GM13977 (cell line): ENCODE measurements around the gene SPARCL1.
"Not testable (repeated sequence)": the region's sequence is repeated elsewhere in the genome, so short reads cannot be mapped to it uniquely, and the experiment has no call there.

ENCODE experiments used
- DNase-seq: peaks from one replicate; pipeline ENCODE4 v3.0.0; 2012; ENCODE audit warnings: low spot score
- CTCF ChIP-seq: IDR thresholded peaks from 2 replicates; pipeline ENCODE4 v1.5.1; 2012; ENCODE audit warnings: mild to moderate bottlenecking, control low read depth; ENCODE audit not compliant: insufficient read depth; ENCODE audit errors: extremely low read depth, missing control alignments
- in situ Hi-C: fragments of 300-500 bp; cut with MboI; formaldehyde crosslinking; loops from one replicate; pipeline ENCODE4 v1.12.0; 2022; ENCODE audit warnings: low sequenced_read_pairs, low pct_unique_long_range_greater_than_20kb, mixed read lengths, inconsistent platforms; ENCODE audit not compliant: unreplicated experiment

SPARCL1 gene

GRCh38 chr4:87433342-87433741 is 95.8 kb downstream of the SPARCL1 start:
- in situ Hi-C loops, result no loop called here
- no peak for DNase-seq
- TF ChIP-seq CTCF, result no peak

DNA sequence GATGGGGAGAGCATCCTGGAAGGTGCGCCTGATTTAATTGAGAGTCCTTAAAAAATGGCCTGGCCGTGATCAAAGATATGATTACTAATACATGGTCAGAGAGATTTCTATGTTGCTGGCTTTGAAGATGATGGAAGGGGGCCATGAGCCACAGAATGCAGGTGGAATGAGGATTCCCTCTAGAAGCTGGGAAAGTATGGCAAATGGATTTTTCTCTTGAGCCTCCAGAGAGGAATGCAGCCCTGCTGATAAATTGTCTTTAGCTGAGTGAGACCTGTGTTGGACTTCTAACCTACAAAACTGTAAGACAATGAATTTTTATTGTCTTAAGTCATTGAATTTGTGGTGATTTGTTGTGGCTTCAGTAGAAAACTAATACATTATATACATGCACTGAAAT is 99.1 kb downstream of the SPARCL1 start:
- in situ Hi-C loops, result no loop called here
- no peak for TF ChIP-seq CTCF
- no peak for DNase-seq

GRCh38 chr4:87428979-87429378 is 100.2 kb downstream of the SPARCL1 start:
- TF ChIP-seq CTCF, result no peak
- DNase-seq, result no peak
- in situ Hi-C loops, result no loop called here

GRCh38 chr4:87427518-87427868 is 101.7 kb downstream of the SPARCL1 start:
- in situ Hi-C loops, result no loop called here
- DNase-seq, result no peak
- TF ChIP-seq CTCF, result no peak

DNA sequence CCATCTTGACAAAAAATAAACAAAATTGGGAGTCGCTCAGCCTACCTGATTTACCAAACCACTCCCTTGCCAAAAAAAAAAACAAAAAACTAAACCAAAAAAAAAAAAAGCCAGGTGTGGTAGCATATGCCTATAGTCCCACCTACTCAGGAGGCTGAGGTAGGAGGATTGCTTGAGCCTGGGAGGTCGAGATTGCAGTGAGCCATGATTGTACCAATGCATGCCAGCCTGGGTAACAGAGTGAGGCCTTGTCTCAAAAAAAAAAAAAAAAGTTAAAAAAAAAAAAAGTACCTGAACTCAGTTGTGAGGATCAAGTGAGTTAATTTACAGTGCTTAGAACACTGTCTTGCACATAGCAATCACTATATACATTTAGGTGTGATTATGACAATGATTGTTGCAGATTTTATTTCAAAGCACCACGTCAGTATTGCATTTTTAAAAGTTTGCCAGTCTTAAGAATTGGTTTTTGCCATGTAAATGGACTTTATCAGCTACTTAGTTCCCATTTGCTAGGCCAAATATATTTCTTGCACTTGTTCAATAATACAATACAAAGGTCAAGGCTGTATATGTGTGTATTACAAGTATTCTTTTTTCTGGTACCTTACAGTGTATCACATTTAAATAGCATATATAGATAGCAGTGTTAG is 102.2 kb downstream of the SPARCL1 start:
- DNase-seq, result no peak
- in situ Hi-C loops, result no loop called here
- TF ChIP-seq CTCF, result no peak

GRCh38 chr4:87425711-87426110 is 103.5 kb downstream of the SPARCL1 start:
- TF ChIP-seq CTCF, result no peak
- in situ Hi-C loops, result no loop called here
- no peak for DNase-seq

DNA sequence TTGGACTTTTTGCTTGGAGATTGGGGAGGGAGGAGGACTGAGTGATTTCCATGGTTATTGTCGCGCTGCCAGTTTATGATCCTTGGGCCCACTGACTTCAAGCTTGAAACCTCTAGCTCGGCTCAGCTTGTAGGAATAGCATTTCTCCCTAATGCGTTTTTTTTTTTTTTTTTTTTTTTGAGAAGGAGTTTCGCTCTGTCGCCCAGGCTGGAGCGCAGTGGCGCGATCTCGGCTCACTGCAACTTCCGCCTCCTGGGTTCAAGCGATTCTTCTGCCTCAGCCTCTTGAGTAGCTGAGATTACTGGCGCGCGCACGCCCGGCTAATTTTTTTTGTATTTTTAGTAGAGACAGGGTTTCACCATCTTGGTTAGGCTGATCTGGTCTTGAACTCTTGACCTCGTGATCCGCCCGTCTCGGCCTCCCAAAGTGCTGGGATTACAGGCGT is 105.1 kb downstream of the SPARCL1 start:
- in situ Hi-C loops, DNase-seq: not testable (repeated sequence)
